Measurements from ENCODE around the gene IFT57.
"Not testable (repeated sequence)": the region's sequence is repeated elsewhere in the genome, so short reads cannot be mapped to it uniquely, and the experiment has no call there.

The IFT57 gene

GRCh38 chr3:108171106-108171505 lies 51.1 kb downstream of the IFT57 start:
- no peak for DNase-seq (ENCODE audit: low read depth in 4 of 4, low spot score in 1 of 4)

DNA sequence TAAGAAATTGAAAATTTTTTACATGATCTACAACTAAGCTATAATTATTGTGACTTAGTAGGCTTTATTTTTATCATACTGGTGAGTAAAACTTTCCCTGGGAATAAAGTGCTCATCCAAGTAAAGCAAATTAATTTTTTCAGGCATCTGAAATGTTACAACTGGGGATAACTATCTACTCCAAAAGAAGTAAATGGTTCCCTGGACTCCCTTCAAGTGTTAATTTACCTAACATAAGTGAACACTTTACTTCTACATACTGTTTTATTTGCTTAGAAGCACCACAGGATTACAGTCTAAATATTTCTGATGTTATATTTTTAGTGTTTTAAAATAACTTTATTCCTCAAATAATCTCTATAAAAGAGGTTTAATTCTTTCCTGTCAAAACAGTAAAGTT lies 57.8 kb downstream of the IFT57 start:
- no peak for DNase-seq (ENCODE audit: low read depth in 4 of 4, low spot score in 1 of 4)

GRCh38 chr3:108159865-108160264 lies 62.4 kb downstream of the IFT57 start:
- no peak for DNase-seq (ENCODE audit: low read depth in 4 of 4, low spot score in 1 of 4)

GRCh38 chr3:108159105-108159504 lies 63.1 kb downstream of the IFT57 start:
- DNase-seq (ENCODE audit: low read depth in 4 of 4, low spot score in 1 of 4), result no peak

DNA sequence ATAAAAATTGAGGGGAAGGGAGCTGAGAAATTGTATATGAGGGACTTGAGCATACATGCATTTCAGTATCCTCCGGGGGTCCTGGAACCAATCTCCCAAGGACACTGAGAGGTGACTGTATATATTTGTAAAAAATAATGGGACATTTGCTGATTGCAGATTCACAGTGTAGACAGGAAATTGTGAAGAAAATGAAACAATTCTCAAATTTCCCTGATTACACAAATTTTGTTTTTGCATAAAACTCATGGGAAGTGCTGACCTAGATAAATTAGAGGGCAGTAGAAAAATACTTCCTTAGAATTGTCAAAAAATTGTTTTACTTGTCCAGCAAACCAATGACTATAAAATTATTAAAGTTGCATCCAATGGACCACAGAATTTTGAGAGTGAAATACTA lies 64.0 kb downstream of the IFT57 start:
- DNase-seq (ENCODE audit: low read depth in 4 of 4, low spot score in 1 of 4), result no peak

GRCh38 chr3:108157273-108157672 lies 65.0 kb downstream of the IFT57 start:
- DNase-seq (ENCODE audit: low read depth in 4 of 4, low spot score in 1 of 4), result no peak

GRCh38 chr3:108156312-108156853 lies 65.8 kb downstream of the IFT57 start:
- DNase-seq (ENCODE audit: low read depth in 4 of 4, low spot score in 1 of 4), result no peak

GRCh38 chr3:108155642-108156041 lies 66.6 kb downstream of the IFT57 start:
- DNase-seq (ENCODE audit: low read depth in 4 of 4, low spot score in 1 of 4), result not testable (repeated sequence)

- peak in 3 of 4 experiments; percentile 12 to 21 (median 20) for DNase-seq (ENCODE audit: low read depth in 4 of 4, low spot score in 1 of 4)
Measured at GRCh38 chr3:108153451-108153981, 68.7 kb downstream of the IFT57 start.

DNA sequence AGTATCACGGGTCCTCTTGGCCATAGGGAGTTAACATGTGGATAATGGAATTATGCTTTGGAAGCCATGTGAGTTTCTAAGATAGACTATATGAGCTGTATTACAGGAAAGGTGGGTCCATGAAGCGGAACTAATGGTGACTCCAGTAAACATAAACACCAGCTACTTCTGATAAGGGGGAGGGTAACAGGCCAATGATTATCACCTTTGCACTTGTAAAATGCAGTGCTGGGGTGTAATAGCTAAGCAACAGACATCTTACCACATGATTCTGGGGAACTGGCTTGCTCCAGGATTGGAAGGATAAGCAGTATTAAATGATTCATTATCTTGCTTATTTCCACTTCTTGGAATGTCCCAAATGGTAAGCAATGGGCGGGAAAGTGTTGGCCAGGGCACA lies 70.0 kb downstream of the IFT57 start:
- DNase-seq (ENCODE audit: low read depth in 4 of 4, low spot score in 1 of 4), result no peak

- DNase-seq (ENCODE audit: low read depth in 4 of 4, low spot score in 1 of 4), result no peak
Measured at GRCh38 chr3:108150200-108150599, 72.0 kb downstream of the IFT57 start.

DNA sequence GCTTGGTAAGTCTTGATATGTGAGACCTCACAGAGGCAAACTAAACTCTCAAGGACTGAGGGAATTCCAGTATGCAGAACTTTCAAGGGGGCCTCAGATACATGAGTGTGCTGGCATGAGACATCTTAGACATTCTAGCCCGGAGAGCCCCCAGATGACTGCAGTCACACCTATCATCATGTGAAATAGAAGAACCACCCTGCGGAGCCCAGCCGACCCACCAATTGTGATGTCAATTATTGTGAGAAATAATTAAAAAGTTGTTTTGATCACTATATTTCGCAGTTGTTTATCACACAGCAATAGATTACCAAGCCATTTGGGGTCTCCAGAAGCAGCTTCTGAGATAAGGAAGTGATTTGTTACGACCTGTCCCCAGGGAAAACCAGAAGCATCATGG lies 76.1 kb downstream of the IFT57 start:
- DNase-seq (ENCODE audit: low read depth in 4 of 4, low spot score in 1 of 4), result no peak

- DNase-seq (ENCODE audit: low read depth in 4 of 4, low spot score in 1 of 4), result no peak
Measured at GRCh38 chr3:108145578-108145977, 76.6 kb downstream of the IFT57 start.

DNA sequence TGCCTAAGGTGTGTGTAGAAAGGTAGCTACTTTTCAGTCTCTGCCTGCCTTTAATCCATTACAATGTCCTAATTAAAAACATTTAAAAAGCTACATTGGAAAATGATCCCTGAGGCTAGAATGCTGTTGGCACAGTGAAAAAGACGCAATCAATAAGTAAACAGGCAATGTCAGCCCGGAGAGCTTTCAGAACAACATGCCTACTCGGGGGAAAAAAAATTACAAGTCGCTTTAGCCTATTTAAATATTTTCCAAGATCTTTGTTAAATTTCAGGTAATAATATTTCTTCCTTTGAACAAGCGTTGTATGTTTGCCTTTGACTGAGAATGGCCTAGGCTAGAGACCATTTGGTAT lies 84.8 kb downstream of the IFT57 start:
- no peak for DNase-seq (ENCODE audit: low read depth in 4 of 4, low spot score in 1 of 4)

- DNase-seq (ENCODE audit: low read depth in 4 of 4, low spot score in 1 of 4), result no peak
Measured at GRCh38 chr3:108136561-108137459, 85.4 kb downstream of the IFT57 start.

DNA sequence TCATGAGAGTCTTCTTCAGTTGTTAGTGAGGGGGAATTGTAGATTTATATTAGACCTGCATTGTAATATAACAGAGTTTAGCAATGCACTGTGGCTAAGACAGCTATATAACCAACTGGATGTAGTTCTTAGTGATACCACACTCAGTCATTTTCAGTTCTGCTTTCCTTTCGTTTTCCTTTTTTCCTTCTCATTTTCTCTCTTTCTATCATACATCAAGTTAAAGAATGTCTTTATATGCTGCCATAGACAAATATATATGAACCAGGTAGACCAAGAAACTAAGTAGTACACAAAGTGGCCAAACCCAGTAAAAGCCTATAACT lies 87.7 kb downstream of the IFT57 start:
- no peak for DNase-seq (ENCODE audit: low read depth in 4 of 4, low spot score in 1 of 4)

DNA sequence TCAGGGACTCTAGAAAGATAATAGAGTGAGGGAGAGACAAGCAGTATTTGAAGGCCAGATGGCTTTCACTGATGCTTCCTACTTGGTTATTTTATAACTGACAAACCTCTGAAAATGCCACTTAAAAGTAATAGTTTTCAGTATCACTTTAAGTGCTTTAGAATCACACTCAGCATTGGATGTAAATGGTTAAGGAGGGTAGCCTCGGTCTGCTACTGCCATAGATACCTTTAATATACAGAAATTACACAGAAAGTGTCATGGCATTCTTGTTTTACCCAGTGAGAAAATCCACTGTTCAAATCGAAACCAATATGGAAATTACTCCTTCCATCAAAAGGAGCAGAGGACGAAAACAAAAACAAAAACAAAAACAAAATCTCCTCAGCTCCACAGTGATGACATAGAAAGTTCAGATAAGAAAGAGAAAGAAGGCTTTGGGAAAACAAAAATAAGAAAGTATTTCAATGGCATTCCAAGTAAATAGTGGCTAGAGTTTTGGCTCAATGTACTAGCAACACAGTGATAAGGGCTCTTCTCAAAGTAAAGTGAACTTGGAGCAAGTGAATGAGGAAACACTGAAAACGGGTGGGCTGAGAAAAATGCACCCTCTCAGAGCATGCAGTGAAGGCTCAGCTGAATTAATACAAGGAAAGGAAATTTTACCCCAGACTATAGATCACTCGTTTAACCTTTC lies 88.2 kb downstream of the IFT57 start:
- no peak for DNase-seq (ENCODE audit: low read depth in 4 of 4, low spot score in 1 of 4)

DNA sequence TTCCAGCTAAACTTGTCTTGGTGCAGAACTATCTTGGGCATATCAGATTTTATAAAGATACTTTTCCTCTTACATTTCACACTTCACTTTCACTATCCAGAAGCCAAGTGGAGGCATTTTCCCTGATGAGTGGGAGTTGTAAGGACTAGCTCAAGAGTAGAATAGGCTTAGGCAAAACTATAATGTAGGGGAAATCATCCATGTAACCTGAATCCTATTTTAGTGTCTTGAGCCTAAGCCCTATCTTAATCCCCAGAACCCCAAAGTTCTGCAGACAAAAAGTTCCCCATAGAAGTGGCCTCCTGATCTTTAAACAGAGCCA lies 89.2 kb downstream of the IFT57 start:
- no peak for DNase-seq (ENCODE audit: low read depth in 4 of 4, low spot score in 1 of 4)

GRCh38 chr3:108131475-108132134 lies 90.6 kb downstream of the IFT57 start:
- DNase-seq (ENCODE audit: low read depth in 4 of 4, low spot score in 1 of 4), result no peak

- DNase-seq (ENCODE audit: low read depth in 4 of 4, low spot score in 1 of 4), result no peak
Measured at GRCh38 chr3:108130701-108131474, 91.3 kb downstream of the IFT57 start.

DNA sequence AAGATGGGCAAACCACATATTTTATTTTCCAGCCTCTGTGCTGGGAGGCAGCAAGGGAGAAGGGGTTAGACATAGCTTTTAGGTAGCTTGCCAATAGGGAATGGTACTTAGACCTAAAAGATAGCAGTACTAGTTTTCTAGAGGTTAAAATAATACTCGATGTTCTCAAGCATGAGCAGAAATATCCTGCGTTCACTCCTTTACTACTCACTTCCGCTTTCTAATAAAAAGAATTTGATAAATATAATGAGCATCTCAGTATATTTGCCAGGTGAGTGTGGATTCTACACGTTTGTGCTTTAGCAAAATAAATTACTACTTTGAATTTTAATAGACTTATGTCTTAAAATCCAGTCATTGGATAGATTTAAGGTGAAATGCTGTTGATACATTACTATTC lies 92.0 kb downstream of the IFT57 start:
- no peak for DNase-seq (ENCODE audit: low read depth in 4 of 4, low spot score in 1 of 4)

Measured in stimulated activated CD4-positive, alpha-beta T cell treated with anti-CD3 and anti-CD28 coated beads, Interleukin-1b, Interleukin-23, amount 100 ng/mL, for 24 hours (primary cell).